Stimulated activated naive B cell treated with anti-CD40 and anti-IgM and Interleukin-4, amounts not matched to agents 10 μg/mL and 1 μg/mL and 100 μg/mL, for 72 hours (primary cell): ENCODE measurements around the gene GRIN2B.
A peak's percentile ranks its signal among the peaks of the same experiment; 100 is the strongest.

ENCODE experiments used
- ATAC-seq, 2 donors: fragments of 150-1000 bp; cut with Tn5 transposase; replicated peaks; 2 replicates each; pipeline ENCODE4 v1.10.0; 2021; ENCODE audit warnings: moderate library complexity in 1 of 2
- DNase-seq: peaks from one replicate; pipeline ENCODE4 v3.0.0; 2021
- H3K27ac Mint-ChIP-seq: one replicate; pipeline ENCODE4 v1.8.0; 2022; ENCODE audit warnings: mild to moderate bottlenecking, mixed read lengths
- H3K27me3 Mint-ChIP-seq, 2 donors: one replicate each; pipeline ENCODE4 v1.8.0; 2022; ENCODE audit warnings: mixed read lengths in 2 of 2
- H3K36me3 Mint-ChIP-seq, 2 donors: one replicate each; pipeline ENCODE4 v1.8.0; 2022; ENCODE audit warnings: mixed read lengths in 2 of 2, mild to moderate bottlenecking in 1 of 2
- H3K4me1 Mint-ChIP-seq, 2 donors: one replicate each; pipeline ENCODE4 v1.8.0; 2022; ENCODE audit warnings: mixed read lengths in 2 of 2, mild to moderate bottlenecking in 1 of 2
- H3K4me3 Mint-ChIP-seq, 2 donors: one replicate each; pipeline ENCODE4 v1.8.0; 2022; ENCODE audit warnings: mild to moderate bottlenecking in 2 of 2, mixed read lengths in 2 of 2, moderate library complexity in 1 of 2
- H3K9me3 Mint-ChIP-seq, 2 donors: one replicate each; pipeline ENCODE4 v1.8.0; 2022; ENCODE audit warnings: mixed read lengths in 2 of 2, mild to moderate bottlenecking in 1 of 2

GRIN2B gene

DNA sequence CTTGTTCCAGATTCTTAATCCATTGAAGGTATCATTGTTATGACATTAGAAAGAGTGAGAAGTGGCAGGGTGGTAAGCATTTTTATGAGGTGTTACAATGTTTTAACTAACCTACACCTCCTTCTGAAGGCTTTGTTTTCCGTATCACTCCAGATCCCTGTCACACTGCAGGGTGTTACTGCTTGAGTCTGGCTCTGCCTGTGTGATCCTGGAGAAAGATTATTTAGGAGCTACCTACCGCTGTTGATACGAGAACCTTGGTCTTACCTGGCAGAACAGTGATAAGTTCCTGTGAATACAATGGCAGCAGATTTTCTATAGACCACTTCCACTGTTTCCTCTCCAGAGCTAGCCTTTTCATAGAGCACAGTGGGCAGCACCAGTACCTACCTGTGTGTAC, 36.2 kb downstream of the GRIN2B start:
- Mint-ChIP-seq H3K27me3 (peaks cover 42 to 46% of the 10 kb centered on the region in 2 donors), H3K4me1 (no peaks in the 10 kb centered on the region), H3K27ac (no peak overlapping the region), H3K4me3 (no peak overlapping the region), H3K9me3 (peaks cover 0 to 1% of the 10 kb centered on the region in 2 donors), H3K36me3 (no peaks in the 10 kb centered on the region)
- no peak for ATAC-seq
- no peak for DNase-seq

GRCh38 chr12:13942826-13943225, 38.6 kb downstream of the GRIN2B start:
- ATAC-seq, result no peak
- peaks cover 0 to 3% of the 10 kb centered on the region in 2 donors for H3K9me3 Mint-ChIP-seq
- H3K36me3 Mint-ChIP-seq, result no peaks in the 10 kb centered on the region
- DNase-seq, result no peak
- H3K27ac Mint-ChIP-seq, result no peak overlapping the region
- H3K4me3 Mint-ChIP-seq, result no peak overlapping the region
- peaks cover 33 to 34% of the 10 kb centered on the region in 2 donors for H3K27me3 Mint-ChIP-seq
- peaks cover 0 to 2% of the 10 kb centered on the region in 2 donors for H3K4me1 Mint-ChIP-seq

DNA sequence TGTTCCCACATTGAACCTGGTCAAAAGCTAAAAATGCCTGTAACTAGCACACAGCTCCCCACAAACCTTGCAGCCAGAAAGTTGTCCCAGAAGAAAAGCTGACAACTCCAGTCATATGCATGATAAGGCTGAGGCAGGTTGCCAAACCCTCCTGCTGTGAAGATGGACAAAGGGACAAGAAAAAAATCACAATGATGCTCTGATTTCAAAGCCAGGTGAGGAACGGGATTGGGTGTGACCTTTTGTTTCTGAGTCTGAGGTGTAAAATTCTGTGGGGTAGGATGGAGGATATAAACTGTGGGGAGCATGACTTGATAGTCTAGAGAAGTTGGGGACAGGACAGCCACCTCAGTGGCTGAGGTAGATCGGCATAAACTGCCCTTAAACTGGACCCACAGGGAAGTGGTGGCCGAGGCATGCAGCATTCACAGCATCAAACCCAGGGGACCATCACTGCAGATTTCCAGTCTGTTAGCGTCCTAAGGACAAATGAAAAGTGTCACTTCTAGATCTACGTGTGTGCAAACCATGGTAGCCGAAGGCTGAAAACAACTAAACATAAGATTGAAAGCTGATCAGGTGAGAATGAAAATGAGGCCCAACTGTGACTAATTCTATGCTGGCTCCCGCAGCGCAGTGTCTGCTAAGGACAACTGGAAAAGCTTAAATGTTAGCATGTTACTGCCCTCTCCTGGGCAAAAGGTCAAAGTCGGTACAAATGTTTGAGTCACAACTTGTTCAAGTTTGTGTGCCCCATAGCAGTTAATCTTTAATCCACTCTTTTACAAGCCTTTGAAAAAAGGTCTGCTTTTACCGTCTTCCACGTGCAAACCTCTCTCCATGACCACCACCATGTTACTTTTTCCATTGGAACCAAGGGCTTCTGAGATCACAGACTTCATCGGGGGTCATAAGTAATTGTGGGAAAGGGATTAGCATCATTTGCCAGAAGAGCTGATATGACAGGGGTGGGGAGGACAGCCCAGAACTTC, 39.8 kb downstream of the GRIN2B start:
- ATAC-seq, result peak; percentile 81 to 82
- H3K27ac Mint-ChIP-seq, result no peak overlapping the region
- no peaks in the 10 kb centered on the region for H3K36me3 Mint-ChIP-seq
- H3K4me1 Mint-ChIP-seq, result peaks cover 0 to 9% of the 10 kb centered on the region in 2 donors
- peak; percentile 3 for DNase-seq
- peaks cover 0 to 7% of the 10 kb centered on the region in 2 donors for H3K9me3 Mint-ChIP-seq
- peaks cover 26 to 34% of the 10 kb centered on the region in 2 donors for H3K27me3 Mint-ChIP-seq
- H3K4me3 Mint-ChIP-seq, result no peak overlapping the region

DNA sequence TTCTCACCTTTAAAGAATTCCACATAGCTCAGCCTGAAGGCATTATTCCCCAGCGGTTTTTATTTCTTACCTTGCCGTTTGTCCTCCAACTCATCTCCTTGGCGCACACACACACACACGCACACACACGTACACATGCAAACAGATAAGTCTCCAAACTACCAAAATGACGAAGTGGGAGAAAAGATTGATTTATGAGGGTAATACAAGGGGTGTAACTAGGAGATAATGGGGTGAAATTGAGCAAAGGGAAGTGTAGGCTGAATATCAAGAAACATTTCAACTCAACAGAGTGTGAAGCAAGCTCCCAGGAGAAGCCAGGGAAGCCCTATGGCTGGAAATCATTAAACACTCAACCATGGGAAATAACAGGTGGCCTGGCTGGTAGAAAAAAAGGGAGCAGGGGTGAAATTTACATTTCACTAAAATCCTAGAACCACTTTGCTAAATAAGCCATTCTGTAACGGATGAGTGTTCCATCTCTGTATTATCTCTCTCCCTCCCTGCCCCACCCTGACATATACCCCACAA, 41.0 kb downstream of the GRIN2B start:
- no peak overlapping the region for H3K4me3 Mint-ChIP-seq
- peaks cover 0 to 7% of the 10 kb centered on the region in 2 donors for H3K9me3 Mint-ChIP-seq
- ATAC-seq (no peak), DNase-seq (no peak)
- H3K27ac Mint-ChIP-seq, result no peak overlapping the region
- no peaks in the 10 kb centered on the region for H3K36me3 Mint-ChIP-seq
- H3K27me3 Mint-ChIP-seq, result peaks cover 26 to 34% of the 10 kb centered on the region in 2 donors
- H3K4me1 Mint-ChIP-seq, result peaks cover 0 to 9% of the 10 kb centered on the region in 2 donors

DNA sequence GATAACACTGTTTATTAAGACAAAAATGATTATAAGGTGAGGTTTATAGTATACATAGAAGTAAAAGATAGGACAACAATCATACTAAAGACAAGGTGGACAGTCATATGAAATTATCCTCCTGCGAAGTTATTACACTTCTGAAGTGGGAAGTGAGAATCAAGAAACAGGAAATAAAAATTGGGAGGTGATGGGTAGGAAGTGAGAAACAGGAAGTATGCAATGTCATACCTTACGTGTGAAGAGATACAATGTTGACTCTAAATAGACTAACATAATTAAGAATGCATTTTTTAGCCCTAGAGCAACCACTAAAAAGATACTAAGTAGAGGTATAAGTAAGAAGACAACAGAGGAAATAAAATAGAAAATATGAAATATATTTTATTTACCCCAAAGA, 43.7 kb downstream of the GRIN2B start:
- DNase-seq (no peak), ATAC-seq (peak; percentile 60 to 61)
- H3K36me3 Mint-ChIP-seq, result no peaks in the 10 kb centered on the region
- peaks cover 20 to 23% of the 10 kb centered on the region in 2 donors for H3K27me3 Mint-ChIP-seq
- peaks cover 0 to 10% of the 10 kb centered on the region in 2 donors for H3K9me3 Mint-ChIP-seq
- no peak overlapping the region for H3K27ac Mint-ChIP-seq
- no peak overlapping the region for H3K4me3 Mint-ChIP-seq
- H3K4me1 Mint-ChIP-seq, result peaks cover 0 to 9% of the 10 kb centered on the region in 2 donors

DNA sequence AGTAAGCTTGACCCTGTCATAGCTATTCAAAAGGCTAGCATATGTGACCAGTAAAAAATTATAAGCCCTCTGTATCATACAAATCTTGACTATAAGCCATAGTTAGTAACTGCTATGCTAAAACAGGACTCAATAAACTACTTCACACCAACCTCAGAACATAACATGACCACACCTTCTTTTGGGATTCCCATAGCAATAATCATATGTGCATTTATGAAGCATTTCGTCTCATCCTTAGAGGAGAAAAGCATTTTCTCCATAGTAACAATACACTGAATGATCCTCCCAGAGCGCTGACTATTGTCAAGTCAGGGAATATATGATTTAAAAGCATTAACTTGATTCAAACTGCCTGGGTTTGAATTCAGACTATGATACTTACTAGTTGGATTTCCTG, 46.2 kb downstream of the GRIN2B start:
- Mint-ChIP-seq H3K27ac (no peak overlapping the region), H3K36me3 (no peaks in the 10 kb centered on the region), H3K9me3 (peaks cover 0 to 8% of the 10 kb centered on the region in 2 donors), H3K4me1 (peaks cover 0 to 9% of the 10 kb centered on the region in 2 donors), H3K4me3 (no peak overlapping the region), H3K27me3 (peaks cover 5 to 6% of the 10 kb centered on the region in 2 donors)
- no peak for ATAC-seq
- no peak for DNase-seq
